CD4-positive, alpha-beta memory T cell (primary cell): ENCODE results near the gene CRKL. TPM values are rescaled to one million over a fixed set of nuclear protein-coding genes. Genes with fewer than 3 reads are reported as not detected.

Experiments used
- CTCF ChIA-PET: fragments of 350-600 bp; sonication (Branson Sonifier 250); formaldehyde crosslinking; loops from one replicate; lab custom pipeline; 2021; ENCODE audit warnings: inconsistent platforms; ENCODE audit not compliant: partially characterized antibody; lab: Charles Lee
- POLR2A ChIA-PET: fragments of 350-600 bp; sonication (Branson Sonifier 250); formaldehyde crosslinking; loops from one replicate; lab custom pipeline; 2021; ENCODE audit not compliant: partially characterized antibody; lab: Charles Lee
- DNase-seq, 5 donors: peaks; one replicate each; pipeline versions ENCODE4 v3.0.0 to v3.0.0-alpha.2; 2020 to 2022; ENCODE audit warnings: mixed read lengths in 1 of 5
- H3K27ac ChIP-seq: one replicate; pipeline ENCODE4 v1.7.0; 2013; ENCODE audit warnings: low read depth, low read length
- H3K27me3 ChIP-seq: 2 replicates; pipeline ENCODE4 v1.7.0; 2013; ENCODE audit warnings: mild to moderate bottlenecking, low read length, moderate library complexity; ENCODE audit not compliant: insufficient read depth
- H3K36me3 ChIP-seq: 2 replicates; pipeline ENCODE4 v1.7.0; 2013; ENCODE audit warnings: mild to moderate bottlenecking, low read length, moderate library complexity; ENCODE audit not compliant: insufficient read depth
- H3K4me1 ChIP-seq: 2 replicates; pipeline ENCODE4 v1.7.0; 2013; ENCODE audit warnings: mild to moderate bottlenecking, low read length, moderate library complexity; ENCODE audit not compliant: insufficient read depth
- H3K4me3 ChIP-seq, 2 donors: one replicate each; pipeline ENCODE4 v1.7.0; 2013; ENCODE audit warnings: low read length in 2 of 2, mild to moderate bottlenecking in 1 of 2
- H3K9me3 ChIP-seq, 2 donors: one replicate each; pipeline ENCODE4 v1.7.0; 2013; ENCODE audit warnings: low read length in 2 of 2, control low read depth in 1 of 2; ENCODE audit not compliant: control insufficient read depth in 1 of 2
- H3K27ac Mint-ChIP-seq, 7 donors: one replicate each; pipeline ENCODE4 v1.8.0; 2020 to 2021; ENCODE audit warnings: mixed read lengths in 7 of 7, mild to moderate bottlenecking in 6 of 7, inconsistent platforms in 3 of 7, moderate library complexity in 3 of 7
- H3K27me3 Mint-ChIP-seq, 2 donors: one replicate each; pipeline ENCODE4 v1.8.0; 2020 to 2021; ENCODE audit warnings: mixed read lengths in 2 of 2
- H3K36me3 Mint-ChIP-seq, 2 donors: one replicate each; pipeline ENCODE4 v1.8.0; 2020 to 2021; ENCODE audit warnings: mixed read lengths in 2 of 2, inconsistent platforms in 1 of 2, mild to moderate bottlenecking in 1 of 2
- H3K4me1 Mint-ChIP-seq, 4 donors: one replicate each; pipeline ENCODE4 v1.8.0; 2020 to 2021; ENCODE audit warnings: mixed read lengths in 4 of 4, mild to moderate bottlenecking in 1 of 4
- H3K4me3 Mint-ChIP-seq, 8 donors: one replicate each; pipeline ENCODE4 v1.8.0; 2020 to 2021; ENCODE audit warnings: mixed read lengths in 8 of 8, mild to moderate bottlenecking in 7 of 8, moderate library complexity in 6 of 8, inconsistent platforms in 3 of 8
- H3K9me3 Mint-ChIP-seq, 8 donors: one replicate each; pipeline ENCODE4 v1.8.0; 2020 to 2021; ENCODE audit warnings: mixed read lengths in 8 of 8, mild to moderate bottlenecking in 5 of 8, inconsistent platforms in 3 of 8, moderate library complexity in 1 of 8
- intact Hi-C: fragments of 100-400 bp; cut with micrococcal nuclease; formaldehyde crosslinking; loops from one replicate; pipeline ENCODE4 v1.15.1; 2023
- polyA plus RNA-seq, 2 donors: library from polyadenylated mRNA; unstranded; fragments of 300-500 nt; fragmentation: Illumina TruSeq; gene quantifications; one replicate each; pipeline ENCODE4 v1.2.3, GENCODE V29; 2021
- total RNA-seq, 2 experiments: library from RNA; stranded (reverse); gene quantifications; one replicate each; pipeline ENCODE4 v1.2.3, GENCODE V29; 2021

CRKL gene
- total and polyA plus RNA-seq, 4 experiments from 2014 or later: 39.9 to 86.5 (median 68.2) TPM

- H3K9me3 Mint-ChIP-seq: no peaks in the 10 kb centered on the region
- intact Hi-C loops: no loop called here
- ChIA-PET CTCF (interaction anchor here (1.1 to 1.9 kb wide), 4 partner anchors 9 to 24 kb away, joined by 3 to 4 read pairs (median 3); partner anchors contain the start of genes AIFM3 and LZTR1), POLR2A (interaction anchor here (1.3 kb wide), 1 partner anchor 16 kb away, joined by 4 read pairs; no protein-coding TSS in a partner anchor)
- Histone ChIP-seq H3K27ac (no peak overlapping the region), H3K36me3 (peaks cover 14% of the 10 kb centered on the region), H3K9me3 (no peaks in the 10 kb centered on the region), H3K4me1 (peaks cover 13% of the 10 kb centered on the region), H3K4me3 (no peak overlapping the region), H3K27me3 (peaks cover 7% of the 10 kb centered on the region)
- no peak for DNase-seq
- H3K27ac Mint-ChIP-seq: peak overlapping the region in 1 of 7 donors; percentile 24
- peaks cover 1 to 16% (median 8%) of the 10 kb centered on the region in 4 donors for H3K4me1 Mint-ChIP-seq
- H3K4me3 Mint-ChIP-seq: peak overlapping the region in 7 of 8 donors; percentile 9 to 71 (median 50)
- H3K36me3 Mint-ChIP-seq: peaks cover 13 to 16% of the 10 kb centered on the region in 2 donors
- peaks cover 15 to 20% of the 10 kb centered on the region in 2 donors for H3K27me3 Mint-ChIP-seq
Observed at GRCh38 chr22:20957683-20958431, 40.6 kb downstream of the CRKL start.

GRCh38 chr22:20959578-20960461 is 42.6 kb downstream of the CRKL start:
- no peaks in the 10 kb centered on the region for H3K9me3 Mint-ChIP-seq
- Histone ChIP-seq H3K36me3 (no peaks in the 10 kb centered on the region), H3K9me3 (no peaks in the 10 kb centered on the region), H3K4me1 (peaks cover 22% of the 10 kb centered on the region), H3K27me3 (peaks cover 7% of the 10 kb centered on the region), H3K27ac (no peak overlapping the region), H3K4me3 (no peak overlapping the region)
- H3K4me1 Mint-ChIP-seq: peaks cover 9 to 29% (median 18%) of the 10 kb centered on the region in 4 donors
- peaks cover 16 to 20% of the 10 kb centered on the region in 2 donors for H3K27me3 Mint-ChIP-seq
- intact Hi-C loops: no loop called here
- ChIA-PET CTCF (interaction anchor here (0.8 to 2.2 kb wide), 7 partner anchors 12 to 156 kb away, joined by 3 to 6 read pairs (median 4); partner anchors contain the start of gene LZTR1), POLR2A (interaction anchor here (0.6 kb wide), 1 partner anchor 43 kb away, joined by 3 read pairs; no protein-coding TSS in a partner anchor)
- no peak overlapping the region for H3K4me3 Mint-ChIP-seq
- no peak for DNase-seq
- H3K36me3 Mint-ChIP-seq: no peaks in the 10 kb centered on the region
- H3K27ac Mint-ChIP-seq: no peak overlapping the region

- peaks cover 7% of the 10 kb centered on the region for H3K27me3 ChIP-seq
- Mint-ChIP-seq H3K36me3 (no peaks in the 10 kb centered on the region), H3K4me3 (no peak overlapping the region), H3K27ac (no peak overlapping the region), H3K27me3 (peaks cover 18 to 20% of the 10 kb centered on the region in 2 donors), H3K4me1 (peaks cover 9 to 29% (median 18%) of the 10 kb centered on the region in 4 donors), H3K9me3 (no peaks in the 10 kb centered on the region)
- H3K9me3 ChIP-seq: no peaks in the 10 kb centered on the region
- no peak overlapping the region for H3K4me3 ChIP-seq
- no peaks in the 10 kb centered on the region for H3K36me3 ChIP-seq
- no peak overlapping the region for H3K27ac ChIP-seq
- intact Hi-C loops: no loop called here
- no peak for DNase-seq
- POLR2A ChIA-PET: no interaction called here
- peaks cover 22% of the 10 kb centered on the region for H3K4me1 ChIP-seq
- CTCF ChIA-PET: interaction anchor here (0.9 to 2.2 kb wide), 7 partner anchors 22 to 157 kb away, joined by 3 to 6 read pairs (median 4); partner anchors contain the start of gene LZTR1
Observed at GRCh38 chr22:20960609-20961008, 43.4 kb downstream of the CRKL start.

DNA sequence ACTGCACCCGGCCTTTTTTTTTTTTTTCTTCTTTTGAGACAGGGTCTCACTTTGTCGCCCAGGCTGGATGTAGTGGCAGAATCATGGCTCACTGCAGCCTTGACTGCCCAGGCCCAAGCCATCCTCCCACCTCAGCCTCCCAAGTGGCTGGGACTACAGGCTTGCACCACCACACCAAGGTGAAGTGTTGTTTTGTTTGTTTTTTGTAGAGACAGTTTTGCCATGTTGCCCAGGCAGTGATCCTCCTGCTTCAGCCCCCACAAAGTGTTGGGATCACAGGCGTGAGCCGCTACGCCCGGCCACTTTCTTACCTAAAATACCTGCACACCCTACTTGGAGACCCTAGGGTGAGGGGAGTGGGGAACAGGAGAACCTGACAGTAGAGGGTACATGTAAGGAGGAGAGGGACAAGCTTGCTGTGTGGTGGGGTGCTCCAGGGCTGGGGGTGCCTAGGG is 45.3 kb downstream of the CRKL start:
- no peaks in the 10 kb centered on the region for H3K9me3 ChIP-seq
- DNase-seq: no peak
- Mint-ChIP-seq H3K27ac (no peak overlapping the region), H3K9me3 (no peaks in the 10 kb centered on the region), H3K4me3 (no peak overlapping the region), H3K36me3 (no peaks in the 10 kb centered on the region), H3K4me1 (peaks cover 9 to 20% (median 14%) of the 10 kb centered on the region in 4 donors), H3K27me3 (peaks cover 15 to 17% of the 10 kb centered on the region in 2 donors)
- CTCF ChIA-PET: interaction anchor here (0.7 to 1.6 kb wide), 4 partner anchors 11 to 364 kb away, joined by 3 to 7 read pairs (median 3); no protein-coding TSS in a partner anchor
- no peak overlapping the region for H3K4me3 ChIP-seq
- H3K27ac ChIP-seq: no peak overlapping the region
- peaks cover 7% of the 10 kb centered on the region for H3K27me3 ChIP-seq
- H3K4me1 ChIP-seq: peaks cover 14% of the 10 kb centered on the region
- H3K36me3 ChIP-seq: no peaks in the 10 kb centered on the region
- intact Hi-C loops: no loop called here
- POLR2A ChIA-PET: no interaction called here

- Mint-ChIP-seq H3K4me3 (peak overlapping the region in 5 of 8 donors; percentile 21 to 74 (median 52)), H3K27ac (peak overlapping the region in 1 of 7 donors; percentile 43), H3K27me3 (peaks cover 9 to 10% of the 10 kb centered on the region in 2 donors), H3K9me3 (no peaks in the 10 kb centered on the region), H3K4me1 (peaks cover 9 to 19% (median 13%) of the 10 kb centered on the region in 4 donors), H3K36me3 (no peaks in the 10 kb centered on the region)
- ChIA-PET CTCF (no interaction called here), POLR2A (no interaction called here)
- Histone ChIP-seq H3K36me3 (no peaks in the 10 kb centered on the region), H3K27ac (no peak overlapping the region), H3K9me3 (no peaks in the 10 kb centered on the region), H3K4me3 (no peak overlapping the region), H3K27me3 (no peaks in the 10 kb centered on the region), H3K4me1 (peaks cover 10% of the 10 kb centered on the region)
- no peak for DNase-seq
- intact Hi-C loops: no loop called here
Observed at GRCh38 chr22:20963201-20964052, 46.2 kb downstream of the CRKL start.

- Histone ChIP-seq H3K36me3 (no peaks in the 10 kb centered on the region), H3K27me3 (no peaks in the 10 kb centered on the region), H3K4me3 (no peak overlapping the region), H3K4me1 (peaks cover 10% of the 10 kb centered on the region), H3K27ac (no peak overlapping the region), H3K9me3 (no peaks in the 10 kb centered on the region)
- intact Hi-C loops: no loop called here
- Mint-ChIP-seq H3K27ac (peak overlapping the region in 4 of 7 donors; percentile 57 to 78 (median 62)), H3K27me3 (peaks cover 9 to 10% of the 10 kb centered on the region in 2 donors), H3K9me3 (no peaks in the 10 kb centered on the region), H3K4me1 (peaks cover 9 to 19% (median 13%) of the 10 kb centered on the region in 4 donors), H3K4me3 (peak overlapping the region; percentile 74 to 84 (median 80)), H3K36me3 (no peaks in the 10 kb centered on the region)
- DNase-seq: no peak
- ChIA-PET POLR2A (interaction anchor here (0.9 kb wide), 1 partner anchor 38 kb away, joined by 4 read pairs; the partner anchor contains the start of gene THAP7), CTCF (interaction anchor here (0.5 kb wide), 1 partner anchor 108 kb away, joined by 4 read pairs; no protein-coding TSS in a partner anchor)
Observed at GRCh38 chr22:20964090-20964798, 47.0 kb downstream of the CRKL start.
